A673 (cell line): ENCODE results near the gene ARID3C. TPM values are rescaled to one million over a fixed set of nuclear protein-coding genes. Genes with fewer than 3 reads are reported as not detected.

ENCODE experiments used
- BruUV-seq: library from RNA; stranded (reverse); fragments of 400-500 nt; replicated peaks from 2 replicates; lab custom pipeline; 2021; lab: Mats Ljungman, UMichigan
- CTCF ChIA-PET: fragments of 300-600 bp; sonication (Branson Sonifier 250); formaldehyde crosslinking; loops from one replicate; lab custom pipeline; 2022; ENCODE audit warnings: antibody characterized with exemption; lab: Charles Lee
- POLR2A ChIA-PET: fragments of 300-600 bp; sonication (Branson Sonifier 250); formaldehyde crosslinking; loops from one replicate; lab custom pipeline; 2022; ENCODE audit warnings: antibody characterized with exemption; ENCODE audit not compliant: low non-redundant PET; lab: Charles Lee
- DNase-seq: peaks from one replicate; pipeline ENCODE4 v3.0.0-alpha.2; 2015; ENCODE audit warnings: low spot score
- H3K27ac ChIP-seq: fragments of 200-600 bp; sonication (generic); 2 replicates; pipeline ENCODE4 v1.5.1; 2016; ENCODE audit warnings: mixed run types, low read depth, mild to moderate bottlenecking, mixed read lengths, antibody characterized with exemption, low read length; ENCODE audit not compliant: poor library complexity, severe bottlenecking
- H3K27me3 ChIP-seq: fragments of 200-600 bp; sonication (generic); replicated peaks from 2 replicates; pipeline ENCODE4 v1.6.1; 2017; ENCODE audit warnings: mixed run types, low read depth, mild to moderate bottlenecking, mixed read lengths, antibody characterized with exemption, low read length; ENCODE audit not compliant: insufficient read depth, poor library complexity
- H3K36me3 ChIP-seq: fragments of 200-600 bp; sonication (generic); 2 replicates; pipeline ENCODE4 v1.6.1; 2016; ENCODE audit warnings: mixed run types, mild to moderate bottlenecking, mixed read lengths, antibody characterized with exemption, low read length; ENCODE audit not compliant: insufficient read depth, poor library complexity, severe bottlenecking
- H3K4me1 ChIP-seq: fragments of 200-600 bp; sonication (generic); 2 replicates; pipeline ENCODE4 v1.6.1; 2017; ENCODE audit warnings: mixed run types, mild to moderate bottlenecking, mixed read lengths, antibody characterized with exemption, low read length; ENCODE audit not compliant: insufficient read depth, poor library complexity, severe bottlenecking
- H3K4me3 ChIP-seq: fragments of 200-600 bp; sonication (generic); 2 replicates; pipeline ENCODE4 v1.5.1; 2016; ENCODE audit warnings: low read depth, mixed run types, mild to moderate bottlenecking, mixed read lengths, low read length; ENCODE audit not compliant: poor library complexity, severe bottlenecking
- H3K9me3 ChIP-seq: fragments of 200-600 bp; sonication (generic); 2 replicates; pipeline ENCODE4 v1.6.1; 2016; ENCODE audit warnings: mixed run types, low read depth, mild to moderate bottlenecking, mixed read lengths, antibody characterized with exemption, low read length; ENCODE audit not compliant: poor library complexity, severe bottlenecking
- CTCF ChIP-seq: fragments of 300-800, 200-600 bp; sonication (generic); conservative IDR thresholded peaks from 2 replicates; pipeline ENCODE4 v1.5.1; 2017; ENCODE audit warnings: low read depth, mild to moderate bottlenecking, antibody characterized with exemption, low read length, moderate library complexity, mixed read lengths
- EZH2 ChIP-seq: fragments of 200-600 bp; sonication (generic); IDR thresholded peaks from 2 replicates; pipeline ENCODE4 v1.6.1; 2017; ENCODE audit warnings: borderline replicate concordance, low read depth, mild to moderate bottlenecking, mixed read lengths, antibody characterized with exemption, low read length; ENCODE audit not compliant: poor library complexity, severe bottlenecking
- intact Hi-C: fragments of 100-400 bp; cut with micrococcal nuclease; formaldehyde crosslinking; loops from one replicate; pipeline ENCODE4 v1.10.0; 2022; ENCODE audit not compliant: unreplicated experiment
- total RNA-seq: library from RNA; stranded (reverse); gene quantifications from 2 replicates; pipeline ENCODE4 v1.2.3, GENCODE V29; 2021

The ARID3C gene
- total RNA-seq, 1 experiment from 2014 or later = not detected

GRCh38 chr9:34590381-34591247 lies 38.3 kb downstream of the ARID3C start:
- peaks cover 45% of the 10 kb centered on the region for H3K27me3 ChIP-seq
- POLR2A ChIA-PET = no interaction called here
- no TSS peak for BruUV-seq

GRCh38 chr9:34589636-34590380 lies 39.1 kb downstream of the ARID3C start, which contains the start of gene CNTFR:
Gene CNTFR (minus strand): TSS chr9:34589724. CDS start chr9:34568981, 20,743 bp downstream.
- peaks cover 15% of the 10 kb centered on the region for H3K4me1 ChIP-seq
- BruUV-seq = no TSS peak
- no peaks in the 10 kb centered on the region for H3K9me3 ChIP-seq
- DNase-seq = peak; percentile 58
- H3K27ac ChIP-seq = peak within 1 kb of the TSS; percentile 49
- no peak for TF ChIP-seq CTCF
- no peak for TF ChIP-seq EZH2
- H3K4me3 ChIP-seq = peak within 1 kb of the TSS; percentile 60
- intact Hi-C loops = loop anchor here (2.0 to 5.0 kb wide), 3 partner anchors 153 to 258 kb away; no protein-coding TSS in a partner anchor
- H3K27me3 ChIP-seq = peaks cover 45% of the 10 kb centered on the region
- POLR2A ChIA-PET = no interaction called here
- H3K36me3 ChIP-seq = no peaks in the 10 kb centered on the region
- CTCF ChIA-PET = interaction anchor here (0.8 kb wide), 1 partner anchor 185 kb away, joined by 3 read pairs; no protein-coding TSS in a partner anchor

More at GRCh38 chr9:34590381-34591247, 38.3 kb downstream of the ARID3C start:
- CTCF ChIA-PET = interaction anchor here (1.6 to 2.4 kb wide), 4 partner anchors 13 to 187 kb away, joined by 5 to 19 read pairs (median 9); no protein-coding TSS in a partner anchor
- no peaks in the 10 kb centered on the region for H3K9me3 ChIP-seq
- H3K36me3 ChIP-seq = no peaks in the 10 kb centered on the region
- peak overlapping the region; percentile 60 for H3K4me3 ChIP-seq
- peak; percentile 44 for DNase-seq
- intact Hi-C loops = loop anchor here (1.0 to 5.0 kb wide), 4 partner anchors 42 to 258 kb away; no protein-coding TSS in a partner anchor
- TF ChIP-seq CTCF = no peak
- TF ChIP-seq EZH2 = peak; percentile 20
- H3K27ac ChIP-seq = no peak overlapping the region
- H3K4me1 ChIP-seq = peaks cover 15% of the 10 kb centered on the region
